Dedifferentiated amniotic fluid mesenchymal stem cell (primary cell): ENCODE measurements around the gene RNF10.
"Not testable (repeated sequence)": the region's sequence is repeated elsewhere in the genome, so short reads cannot be mapped to it uniquely, and the experiment has no call there.

Source experiments
- DNase-seq: peaks from one replicate; pipeline ENCODE4 v3.0.0-alpha.2; 2016; ENCODE audit errors: extremely low spot score

The RNF10 gene

DNA sequence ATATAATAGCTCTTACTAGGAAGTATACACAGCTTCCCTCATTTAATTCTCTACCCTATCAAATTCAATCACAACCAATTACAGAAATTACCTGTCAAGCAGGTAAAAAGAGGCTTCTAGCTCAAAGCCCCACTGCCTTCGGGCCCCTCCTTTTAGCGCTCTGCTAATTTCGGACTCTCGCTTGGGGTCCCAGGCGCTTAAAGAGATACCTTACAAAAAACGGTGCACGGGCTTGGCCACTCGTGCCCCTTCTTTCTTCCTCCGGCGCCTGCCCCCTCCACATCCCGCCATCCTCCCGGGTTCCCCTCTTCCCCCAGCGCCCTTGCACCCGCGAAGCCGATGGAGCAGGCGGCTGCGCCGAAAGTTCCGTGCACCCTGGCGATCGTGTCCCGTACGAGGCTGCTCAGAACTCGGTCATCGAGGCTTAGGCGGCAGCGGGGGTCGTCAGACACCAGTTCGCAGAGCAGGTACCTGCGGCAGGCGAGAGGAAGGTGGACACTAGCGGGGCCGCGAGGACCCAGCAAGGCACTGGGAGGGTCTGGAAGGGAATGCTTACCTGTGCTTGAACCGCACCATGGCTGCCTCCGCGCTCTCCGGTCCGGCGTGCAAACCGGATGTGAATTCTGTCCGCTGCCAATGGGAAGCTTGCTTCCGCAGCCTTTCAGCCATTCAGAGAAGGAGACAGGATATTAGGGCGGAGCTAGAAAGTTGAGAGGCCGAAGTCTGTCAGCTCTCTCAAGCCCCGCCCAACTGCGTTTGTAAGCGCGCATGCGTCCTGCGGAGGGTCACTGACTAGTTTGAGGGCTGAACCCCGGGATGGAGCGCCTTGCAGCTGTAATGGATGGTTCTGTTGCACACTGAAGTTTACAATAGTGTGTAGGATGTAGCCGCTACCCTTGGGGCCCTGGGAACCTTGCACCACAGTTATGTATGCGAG lies 46.9 kb downstream of the RNF10 start, which contains the start of gene POP5:
Gene POP5 (minus strand): TSS at position 616 of the 937 bp plus-strand sequence. CDS start 40 bp downstream, at position 576.
- DNase-seq: peak; percentile 99

GRCh38 chr12:120581998-120582397 lies 47.8 kb downstream of the RNF10 start:
- DNase-seq: no peak

DNA sequence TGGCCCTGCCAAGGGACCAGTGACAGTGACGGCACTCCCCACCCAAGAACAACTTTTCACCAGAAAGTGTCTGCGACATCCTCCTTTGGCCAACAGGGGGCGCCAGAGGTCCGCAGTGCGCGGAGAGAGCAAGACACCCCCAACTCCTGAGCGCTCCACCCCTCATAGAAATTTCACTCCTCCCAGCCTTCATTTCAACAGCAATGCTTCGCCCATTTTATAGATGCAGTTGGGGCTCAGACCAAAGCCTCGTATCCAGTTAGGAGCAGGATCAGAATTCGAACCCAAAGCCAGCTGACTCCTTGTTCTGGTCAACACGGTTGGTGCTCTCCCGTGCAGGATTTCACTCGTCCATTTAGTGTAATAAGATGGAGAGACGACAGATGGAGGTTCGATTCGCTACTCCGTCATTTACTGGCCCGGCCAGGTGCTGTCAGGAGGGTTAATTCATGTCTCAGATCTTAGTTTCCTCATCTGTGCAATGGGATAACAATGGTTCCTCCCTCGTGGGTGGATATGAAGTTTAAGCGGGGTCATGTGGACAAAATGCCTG lies 49.4 kb downstream of the RNF10 start:
- DNase-seq: peak; percentile 53

DNA sequence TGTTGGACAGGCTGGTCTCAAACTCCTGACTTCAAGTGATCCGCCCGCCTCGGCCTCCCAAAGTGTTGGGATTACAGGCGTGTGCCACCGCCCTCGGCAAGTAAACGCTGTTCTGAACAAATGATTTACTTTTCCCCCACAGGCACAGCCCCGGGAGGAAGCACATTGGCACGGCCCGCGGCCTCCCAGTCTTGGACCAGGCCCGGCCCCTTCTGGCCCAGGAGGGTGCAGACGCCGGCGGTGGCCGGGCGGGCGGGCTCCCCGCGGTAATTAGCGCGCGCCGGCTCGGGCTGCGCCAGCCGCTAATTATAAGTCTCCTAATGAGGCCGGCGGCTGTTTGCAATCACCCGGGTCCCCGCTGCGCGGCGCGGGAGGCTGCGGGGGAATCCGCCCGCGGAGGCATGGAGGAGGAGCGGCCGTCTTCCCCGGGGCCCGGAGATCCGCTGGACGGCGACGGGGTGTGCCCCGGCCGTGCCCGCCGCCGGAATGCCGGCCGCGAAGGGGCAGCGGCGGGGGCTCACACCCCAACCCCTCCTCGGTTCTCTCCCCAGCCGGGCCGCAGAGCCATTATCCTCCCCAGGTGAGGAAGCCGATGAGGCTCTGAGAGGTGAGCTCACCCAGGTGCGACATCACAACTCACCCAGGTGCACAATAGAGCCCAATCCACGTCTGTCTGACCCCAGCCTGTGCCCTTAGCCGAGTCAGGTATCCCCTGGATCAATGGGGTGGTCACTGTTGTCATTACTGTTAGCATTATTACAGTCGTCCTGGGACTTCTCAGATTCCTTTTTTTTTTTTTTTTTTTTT lies 50.4 kb downstream of the RNF10 start:
- DNase-seq: no peak

GRCh38 chr12:120586206-120586605 lies 52.0 kb downstream of the RNF10 start:
- DNase-seq: no peak

DNA sequence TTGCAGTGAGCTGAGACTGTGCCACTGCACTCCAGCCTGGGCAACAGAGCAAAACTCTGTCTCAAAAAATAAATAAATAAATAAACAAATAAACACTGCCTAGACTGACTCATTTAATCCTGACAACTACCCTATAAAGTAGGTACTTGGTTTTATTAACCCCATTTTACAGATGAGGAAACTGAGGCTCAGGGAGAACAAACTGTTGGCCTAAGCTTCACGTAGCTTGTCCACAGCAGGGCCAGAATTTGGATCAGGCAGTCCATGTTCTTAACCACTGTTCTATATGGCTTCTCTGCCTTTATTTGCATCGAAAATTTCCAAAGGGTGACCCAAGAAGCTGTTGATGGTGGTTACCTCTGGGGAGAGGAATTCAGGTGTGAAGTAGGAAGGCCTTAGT lies 52.7 kb downstream of the RNF10 start:
- no peak for DNase-seq

- DNase-seq: no peak
Measured at GRCh38 chr12:120588371-120588770, 54.2 kb downstream of the RNF10 start.

DNA sequence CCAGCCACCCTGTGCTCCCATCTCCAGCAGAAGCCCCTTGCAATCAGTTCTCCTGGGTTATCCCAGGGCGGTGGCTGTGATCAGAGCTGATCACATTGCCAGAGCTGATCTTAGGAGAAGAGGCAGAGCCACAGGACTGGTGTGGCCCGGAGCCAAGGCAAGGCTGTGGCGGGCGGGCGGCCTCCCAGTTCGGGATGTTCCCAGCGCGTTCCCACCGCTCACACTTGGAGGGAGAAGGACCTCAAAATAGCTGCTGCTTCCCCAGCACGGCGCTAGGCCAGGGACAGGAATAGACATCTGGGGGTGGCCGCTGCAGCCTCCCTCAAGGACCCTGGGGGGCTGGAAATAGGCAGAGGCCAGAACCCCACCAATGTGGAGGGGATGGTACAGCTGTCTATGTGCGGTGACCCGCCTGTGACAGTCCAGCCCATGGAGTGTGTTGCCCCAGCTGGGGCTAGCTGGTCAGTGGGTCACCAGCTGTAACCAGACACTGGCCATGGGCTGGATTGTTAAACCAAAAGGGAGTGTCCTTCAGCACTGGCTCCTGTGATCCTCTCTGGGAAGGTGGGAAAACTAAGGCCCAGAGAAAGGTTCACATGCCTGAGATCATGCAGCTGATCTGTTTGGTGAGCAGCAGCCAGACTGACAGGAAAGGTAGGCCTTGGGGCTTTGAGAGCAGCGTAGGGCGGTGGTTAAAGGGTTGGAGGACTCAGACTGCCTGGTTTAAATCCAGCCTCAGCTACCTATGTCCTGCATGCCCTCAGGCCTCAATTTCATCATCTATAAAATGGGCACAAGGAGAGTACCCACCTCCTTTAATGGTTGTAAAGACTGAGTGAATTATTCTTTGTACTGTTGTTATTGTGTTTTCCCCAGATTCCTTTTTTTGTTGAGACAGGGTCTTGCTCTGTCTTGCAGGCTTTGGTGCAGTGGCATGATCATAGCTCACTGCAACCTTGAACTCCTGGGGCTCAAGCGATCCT lies 55.1 kb downstream of the RNF10 start:
- no peak for DNase-seq

- DNase-seq: no peak
Measured at GRCh38 chr12:120590741-120591407, 56.7 kb downstream of the RNF10 start.

DNA sequence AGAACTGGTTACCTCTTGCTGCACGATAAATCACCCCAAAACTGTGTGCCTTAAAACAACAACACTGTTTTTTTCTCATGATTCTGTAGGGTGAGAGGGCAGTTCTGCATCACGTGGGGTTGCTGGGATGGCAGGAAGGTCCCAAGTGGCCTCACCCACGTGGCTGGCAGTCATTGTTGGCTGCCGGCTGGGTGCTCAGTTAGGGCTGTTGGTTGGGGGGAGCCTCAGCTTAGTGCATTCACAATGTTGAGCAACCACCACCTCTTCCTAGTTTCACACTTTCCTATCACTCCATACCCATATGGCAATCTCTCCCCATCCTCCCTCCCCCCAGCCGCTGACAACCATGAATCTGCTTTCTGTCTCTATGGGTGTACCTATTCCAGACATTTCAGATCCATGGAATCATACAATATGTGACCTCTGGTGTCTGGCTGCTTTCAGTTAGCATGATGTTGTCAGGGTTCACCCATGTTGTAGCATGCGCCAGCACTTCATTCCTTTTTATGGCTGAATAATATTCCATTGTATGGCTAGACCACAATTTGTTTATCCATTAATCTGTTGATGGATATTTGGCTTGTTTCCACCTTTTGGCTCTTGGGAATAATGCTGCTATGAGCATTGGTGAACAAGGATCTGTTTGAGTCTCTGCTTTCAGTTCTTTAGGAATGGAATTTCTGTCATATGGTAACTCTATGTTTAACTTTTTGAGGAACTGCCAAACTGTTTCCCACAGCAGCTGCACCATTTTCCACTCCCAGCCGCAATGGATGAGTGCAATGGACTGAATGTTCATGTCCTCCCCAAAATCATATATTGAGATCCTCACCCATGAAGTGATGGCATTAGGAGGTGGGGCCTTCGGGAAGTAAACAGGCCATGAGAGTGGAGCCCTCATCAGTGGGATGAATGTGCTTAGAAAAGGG lies 58.2 kb downstream of the RNF10 start:
- no peak for DNase-seq

DNA sequence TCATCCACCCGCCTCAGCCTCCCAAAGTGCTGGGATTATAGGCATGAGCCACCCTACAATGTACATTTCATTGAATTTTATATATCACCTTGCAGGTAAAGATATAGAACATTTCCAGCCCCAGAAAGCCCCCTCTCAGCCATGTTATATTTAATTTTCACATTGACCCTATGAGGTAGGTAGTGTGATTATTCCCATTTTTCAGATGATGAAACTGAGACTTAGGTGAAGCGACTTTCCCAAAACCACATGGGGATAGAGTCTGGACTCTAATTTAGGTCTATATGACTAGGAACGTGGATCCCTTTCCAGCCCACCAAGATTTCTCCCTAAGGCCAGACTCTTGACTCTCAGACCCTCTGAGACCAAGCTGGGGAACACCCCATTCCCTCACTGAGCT lies 62.7 kb downstream of the RNF10 start:
- no peak for DNase-seq

GRCh38 chr12:120597861-120598260 lies 63.7 kb downstream of the RNF10 start:
- DNase-seq: no peak

GRCh38 chr12:120598674-120599463 lies 64.7 kb downstream of the RNF10 start:
- no peak for DNase-seq

DNA sequence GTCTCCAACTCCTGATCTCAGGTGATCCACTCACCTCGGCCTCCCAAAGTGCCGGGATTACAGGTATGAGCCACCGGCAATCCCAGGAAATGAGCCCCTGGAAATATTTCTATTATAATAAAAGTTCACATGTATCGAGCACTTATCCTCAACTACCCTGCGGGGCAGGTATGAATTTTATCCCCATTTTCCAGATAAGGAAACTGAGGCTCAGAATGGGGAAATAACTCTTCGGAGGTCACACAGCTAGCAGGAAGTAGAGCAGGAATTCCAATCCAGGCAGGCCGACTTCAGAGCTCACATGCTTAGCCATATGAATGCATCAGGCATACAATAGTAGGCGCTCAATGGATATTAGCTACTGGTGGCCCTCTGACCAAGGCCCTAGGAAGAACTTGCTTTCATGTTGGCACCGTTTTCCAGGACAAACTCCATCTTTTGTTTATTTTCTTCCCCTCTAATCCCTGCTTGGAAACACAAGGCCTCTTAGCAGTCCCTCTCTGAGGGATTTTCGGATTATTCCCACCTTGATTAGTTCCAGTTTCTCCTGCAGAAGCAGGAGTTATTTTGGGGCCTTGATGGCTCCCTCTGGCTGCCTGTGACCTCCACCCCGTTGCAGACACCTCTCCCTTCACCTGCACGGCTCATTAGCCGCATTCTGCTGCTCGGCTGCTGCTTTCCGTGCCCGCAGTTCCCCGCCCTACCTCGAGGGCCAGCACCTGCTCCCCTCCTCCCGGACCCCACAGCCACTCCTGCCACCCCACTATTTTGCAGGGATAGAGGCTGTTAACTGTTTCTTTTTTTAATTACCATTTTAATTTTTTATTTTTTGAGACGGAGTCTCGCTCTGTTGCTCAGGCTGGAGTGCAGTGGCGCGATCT lies 65.8 kb downstream of the RNF10 start:
- DNase-seq: no peak

DNA sequence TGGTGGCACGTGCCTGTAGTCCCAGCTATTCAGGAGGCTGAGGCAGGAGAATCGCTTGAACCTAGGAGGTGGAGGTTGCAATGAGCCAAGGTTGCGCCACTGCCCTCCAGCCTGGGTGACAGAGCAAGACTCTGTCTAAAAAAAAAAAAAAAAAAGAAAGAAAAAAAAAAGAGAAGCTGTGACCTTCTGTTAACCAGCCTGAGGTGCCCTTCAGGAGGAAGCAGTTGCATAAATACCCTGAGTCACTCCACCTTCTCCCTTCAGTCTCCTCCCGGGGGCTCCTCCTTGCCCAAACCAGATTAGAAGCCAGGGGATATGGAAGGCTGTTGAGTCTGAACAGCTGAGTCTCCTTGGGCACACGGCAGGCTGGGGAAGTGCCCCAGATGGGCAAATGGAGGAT lies 68.3 kb downstream of the RNF10 start:
- DNase-seq: not testable (repeated sequence)

GRCh38 chr12:120610560-120610959 lies 76.4 kb downstream of the RNF10 start:
- DNase-seq: no peak

DNA sequence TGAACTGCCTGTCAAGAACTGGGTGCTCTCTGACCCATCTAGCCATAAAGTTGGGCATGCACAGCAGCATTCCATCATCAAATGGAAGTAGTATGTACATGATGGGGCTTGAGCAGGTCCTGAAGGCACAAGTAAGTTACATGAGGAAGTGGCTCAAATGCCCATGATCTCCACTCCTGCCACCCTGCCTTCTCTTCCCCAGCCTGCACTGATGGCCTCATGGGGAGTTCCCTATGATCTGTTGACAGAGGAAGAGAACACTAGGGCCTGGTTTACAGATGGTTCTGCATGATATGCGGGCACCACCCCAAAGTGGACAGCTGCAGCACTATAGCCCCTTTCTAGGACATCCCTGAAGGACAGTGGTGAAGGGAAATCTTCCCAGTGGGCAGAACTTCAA lies 77.4 kb downstream of the RNF10 start:
- not testable (repeated sequence) for DNase-seq

DNA sequence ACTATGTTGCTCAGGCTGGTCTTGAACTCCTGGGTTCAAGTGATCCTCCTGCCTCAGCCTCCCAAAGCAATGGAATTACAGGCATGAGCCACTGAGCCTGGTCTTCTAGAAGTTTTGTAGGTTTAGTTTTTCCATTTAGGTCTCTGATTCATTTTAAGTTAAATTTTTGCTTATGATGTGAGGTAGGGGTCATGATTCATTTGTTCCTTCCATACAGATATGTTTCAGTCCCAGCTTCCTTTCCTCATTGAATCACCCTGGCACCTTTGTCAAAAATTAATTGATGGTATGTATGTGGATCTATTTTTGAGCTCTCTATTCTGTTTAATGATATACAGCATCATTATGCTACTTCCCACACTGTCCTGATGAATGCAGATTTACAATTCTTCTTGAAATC lies 80.7 kb downstream of the RNF10 start:
- no peak for DNase-seq
